Stimulated activated naive CD4-positive, alpha-beta T cell (primary cell): ENCODE data around the gene PDS5B.
"Not testable (repeated sequence)": the region's sequence is repeated elsewhere in the genome, so short reads cannot be mapped to it uniquely, and the experiment has no call there.

Experiments used
- DNase-seq, 6 experiments: peaks; one replicate each; lab custom pipeline; 2025; lab: John Stamatoyannopoulos, UW

PDS5B gene

DNA sequence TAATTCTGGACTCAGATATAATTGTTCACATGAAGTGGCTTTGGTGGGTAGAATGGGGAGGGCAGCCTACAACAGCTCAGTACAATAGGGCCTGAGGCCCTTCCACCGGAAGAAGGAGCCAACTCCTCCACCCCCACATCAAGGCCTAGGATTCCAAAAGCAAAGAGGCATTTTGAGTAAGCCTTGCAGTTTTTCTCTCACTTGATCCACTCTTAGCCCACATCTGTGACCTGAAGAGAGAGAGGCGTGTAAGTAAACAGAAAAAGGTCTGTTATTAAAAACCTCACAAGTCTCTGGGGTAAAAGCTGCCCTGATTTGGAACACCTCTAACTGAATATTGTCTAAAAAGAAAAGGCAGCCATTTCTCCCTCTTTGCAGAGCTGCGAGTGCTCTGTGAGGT is 215.9 kb downstream of the PDS5B start:
- DNase-seq = no peak

DNA sequence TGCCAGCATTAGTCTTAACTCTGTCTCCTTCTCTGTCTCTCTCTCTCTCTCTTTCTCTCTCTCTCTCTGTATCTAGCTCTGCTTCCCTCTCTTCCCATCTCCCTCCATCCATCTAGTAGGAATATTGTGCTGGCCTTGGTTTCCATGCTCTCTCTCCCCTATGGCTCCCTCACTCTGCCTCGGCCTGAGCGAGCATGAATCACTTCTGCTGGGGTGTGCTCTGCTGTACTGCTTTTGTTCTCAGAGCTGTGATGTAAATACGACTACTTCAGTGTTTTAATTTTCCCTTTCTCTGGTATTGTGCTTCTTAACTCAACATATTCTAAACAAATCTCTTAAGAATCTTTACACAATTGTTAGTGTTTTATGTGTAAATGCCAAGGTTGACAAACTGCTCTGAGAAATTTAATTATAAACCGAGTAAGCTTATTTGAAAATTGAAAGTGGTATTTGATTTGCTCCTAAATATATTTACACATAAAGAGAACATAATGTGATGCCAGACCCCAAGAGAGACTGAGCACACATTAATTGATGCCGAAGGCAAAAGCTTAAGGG is 218.5 kb downstream of the PDS5B start:
- DNase-seq = no peak

DNA sequence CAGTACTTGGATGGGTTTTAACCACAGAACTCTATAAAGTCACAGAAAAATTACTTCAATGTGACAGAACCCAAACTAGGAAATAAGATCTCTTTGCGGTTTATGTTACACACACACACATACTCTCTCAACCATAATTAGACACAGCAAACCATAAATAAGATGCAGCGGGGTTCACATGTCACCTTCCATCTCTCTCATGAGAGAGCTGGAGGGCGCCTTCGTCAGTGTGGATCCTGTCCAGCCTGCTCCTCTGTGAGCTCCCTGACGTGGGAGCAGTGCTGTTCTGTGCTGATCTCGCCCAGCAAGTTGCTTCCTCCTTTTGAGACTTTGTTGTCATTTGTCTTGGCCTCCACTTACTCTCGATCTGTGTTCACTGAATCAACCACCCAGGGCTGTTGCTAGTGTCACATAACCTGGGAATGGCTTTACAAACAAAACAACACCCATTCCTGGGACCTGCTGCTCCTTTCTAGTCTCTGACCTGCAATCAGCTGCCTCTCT is 225.1 kb downstream of the PDS5B start:
- DNase-seq = peak in 2 of 6 experiments; percentile 4 to 37

DNA sequence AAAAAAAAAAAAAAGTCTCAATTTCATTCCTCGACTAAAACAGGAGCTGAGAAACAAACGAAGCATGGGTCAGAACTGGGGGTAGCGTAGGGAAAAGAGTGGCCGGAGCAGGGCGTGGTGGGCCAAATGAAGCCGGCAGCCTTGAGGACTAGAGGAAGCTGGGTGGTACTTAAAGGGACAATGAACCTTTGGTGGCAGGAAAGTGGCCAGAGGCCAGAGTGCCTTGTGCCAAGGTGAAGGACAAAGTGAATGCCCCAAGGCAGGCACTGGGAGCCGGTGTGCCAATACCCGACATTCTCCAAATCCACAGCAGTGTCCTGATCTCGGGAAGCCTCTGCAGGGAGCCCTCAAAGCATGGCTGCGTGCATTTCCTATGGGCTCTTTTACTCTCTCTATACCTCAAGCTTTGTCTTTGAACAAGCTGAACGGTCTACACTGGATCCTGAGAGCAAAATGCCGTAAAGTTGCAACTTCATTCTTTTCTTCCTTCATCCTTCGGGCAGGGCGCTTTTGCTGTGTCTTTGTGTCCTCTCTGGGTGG is 235.0 kb downstream of the PDS5B start:
- no peak for DNase-seq

DNA sequence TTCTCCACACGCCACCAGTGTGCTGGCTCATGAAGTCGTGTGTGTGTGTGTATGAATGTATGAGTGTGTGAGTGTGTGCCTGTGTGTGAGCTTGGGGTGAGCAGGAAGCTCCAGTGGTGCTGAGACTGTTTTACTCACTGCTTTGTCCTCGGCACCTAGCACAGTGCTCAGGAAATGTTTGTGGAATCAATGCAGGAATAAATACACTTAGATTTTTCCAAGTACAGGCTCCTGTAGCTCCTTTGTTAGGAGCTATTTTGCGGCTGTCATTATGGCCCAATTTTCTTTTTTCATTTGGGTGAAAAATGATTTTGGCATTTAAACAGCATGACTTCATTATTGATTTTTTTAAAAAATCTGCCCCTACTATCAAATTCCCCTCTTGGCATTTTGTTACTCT is 236.5 kb downstream of the PDS5B start:
- DNase-seq = no peak

DNA sequence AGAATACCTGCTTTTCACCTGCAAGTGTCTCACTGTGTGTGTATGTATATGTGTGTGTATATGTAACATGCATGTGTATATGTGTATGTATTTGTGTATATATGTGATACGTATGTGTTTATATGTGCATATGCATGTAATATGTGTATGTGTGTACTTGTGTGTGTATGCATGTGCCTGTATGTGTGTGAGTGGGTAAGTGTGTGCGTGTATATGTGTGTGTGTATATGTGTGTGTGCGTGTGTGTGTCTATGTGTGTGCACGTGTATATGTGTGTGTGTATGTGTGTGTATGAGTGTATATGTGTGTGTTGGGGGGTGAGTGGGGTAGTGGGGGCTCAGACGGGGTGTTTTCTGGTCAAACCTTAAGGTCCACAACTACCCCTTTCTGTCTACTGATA is 237.3 kb downstream of the PDS5B start:
- no peak for DNase-seq

DNA sequence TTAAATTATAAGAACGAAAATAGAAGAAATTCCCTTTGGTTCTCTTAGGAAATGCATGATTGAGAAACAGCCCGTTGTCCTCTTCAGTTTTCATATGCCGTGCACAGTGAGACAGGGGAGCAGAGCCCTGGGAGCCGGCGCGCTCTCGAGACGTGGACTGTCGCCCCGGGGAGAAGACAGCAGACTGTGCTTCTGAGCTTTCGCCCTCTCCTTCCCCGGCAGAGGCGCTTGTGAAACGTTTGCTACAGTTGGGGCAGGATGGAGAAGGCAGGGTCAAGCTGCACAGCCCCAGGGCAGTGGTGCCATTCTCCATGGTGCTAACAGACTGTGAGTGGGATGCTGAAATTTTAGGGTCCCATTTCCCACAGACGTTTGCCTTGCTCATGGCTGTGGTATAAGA is 237.8 kb downstream of the PDS5B start:
- DNase-seq = no peak

DNA sequence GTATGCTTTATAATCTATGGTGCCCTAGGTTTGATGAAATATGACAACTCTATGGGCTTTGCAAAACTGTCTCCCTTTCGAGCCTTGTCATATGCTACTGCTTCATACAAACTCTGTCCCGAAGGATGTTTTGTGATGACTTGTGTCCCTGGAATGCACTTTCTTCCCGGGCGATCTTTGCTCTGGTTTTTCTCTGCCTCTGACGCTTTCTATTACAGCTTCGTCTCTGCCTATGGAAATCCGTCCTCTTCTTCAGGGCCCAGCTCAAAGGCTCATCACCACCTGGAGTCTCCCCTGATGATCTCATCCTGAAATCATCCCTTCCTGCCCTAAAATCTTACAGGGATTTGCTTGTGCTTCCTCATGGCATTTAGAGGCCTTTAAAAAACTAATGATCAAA is 238.4 kb downstream of the PDS5B start:
- DNase-seq = no peak

DNA sequence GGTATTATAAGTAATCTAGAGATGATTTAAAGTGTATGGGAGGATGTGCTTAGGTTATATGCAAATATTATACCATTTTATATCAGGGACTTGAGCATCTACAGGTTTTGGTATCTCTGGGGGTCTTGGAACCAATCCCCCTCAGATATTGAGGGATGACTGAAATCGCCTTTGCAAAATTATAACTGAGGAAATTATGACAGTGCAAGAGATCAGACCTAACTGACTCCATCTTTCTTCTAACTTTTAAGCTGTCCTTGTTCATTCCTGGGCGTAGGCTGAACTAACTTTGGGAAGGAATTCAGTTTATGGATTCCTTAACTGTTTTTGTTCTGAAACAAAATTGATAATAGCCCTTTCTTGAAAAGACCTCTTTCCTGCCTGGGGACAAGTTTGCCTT is 239.2 kb downstream of the PDS5B start:
- no peak for DNase-seq

DNA sequence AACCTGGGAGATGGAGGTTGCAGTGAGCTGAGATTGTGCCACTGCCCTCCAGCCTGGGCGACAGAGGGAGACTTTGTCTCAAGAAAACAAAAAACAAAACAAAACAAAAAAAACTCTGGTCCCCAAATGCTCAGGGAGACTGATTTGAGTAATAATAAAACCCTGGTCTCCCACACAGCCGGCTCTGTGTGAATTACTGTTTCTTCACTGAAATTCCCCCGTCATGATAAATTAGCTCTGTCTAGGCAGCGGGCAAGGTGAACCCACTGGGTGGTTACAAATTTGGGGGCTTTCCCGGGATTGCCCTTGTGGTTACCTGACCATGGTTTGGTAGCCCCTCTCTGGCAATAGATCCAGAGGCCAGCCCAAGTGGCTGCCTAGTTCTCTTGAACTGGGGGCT is 240.1 kb downstream of the PDS5B start:
- DNase-seq = not testable (repeated sequence)
